NCI-H1048 (cell line): ENCODE data around the gene BARD1.
A peak's percentile ranks its signal among the peaks of the same experiment; 100 is the strongest.
"Not testable (repeated sequence)": the region's sequence is repeated elsewhere in the genome, so short reads cannot be mapped to it uniquely, and the experiment has no call there.

Experiments
- DNase-seq: peaks from one replicate; lab custom pipeline; 2025; lab: John Stamatoyannopoulos, UW

BARD1 gene

GRCh38 chr2:214808981-214809750, at the start of gene BARD1:
Gene BARD1, minus strand, starts transcription at chr2:214809683. Its CDS starts 114 bp downstream, at chr2:214809569.
- DNase-seq = no peak

- DNase-seq = no peak
Measured at GRCh38 chr2:214856137-214856536, 46.7 kb upstream of the BARD1 start.

DNA sequence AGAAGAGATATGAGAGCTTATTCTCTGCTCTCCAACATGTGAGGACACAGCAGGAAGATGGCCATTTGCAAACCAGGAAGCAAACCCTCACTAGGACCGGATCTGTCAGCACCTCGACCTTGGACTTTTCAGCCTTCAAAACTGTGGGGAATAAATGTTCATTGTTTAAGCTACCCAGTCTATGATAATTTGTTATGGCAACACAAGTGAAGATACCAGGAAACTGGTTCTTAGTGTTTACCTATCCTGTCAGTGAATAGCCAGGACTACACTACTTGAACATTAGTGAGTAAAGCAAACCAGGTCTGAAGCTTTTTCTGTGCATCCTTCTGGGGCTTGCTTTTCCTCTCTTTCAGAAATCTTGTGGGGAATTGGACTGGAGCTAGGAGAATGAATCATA, 44.4 kb upstream of the BARD1 start:
- no peak for DNase-seq

DNA sequence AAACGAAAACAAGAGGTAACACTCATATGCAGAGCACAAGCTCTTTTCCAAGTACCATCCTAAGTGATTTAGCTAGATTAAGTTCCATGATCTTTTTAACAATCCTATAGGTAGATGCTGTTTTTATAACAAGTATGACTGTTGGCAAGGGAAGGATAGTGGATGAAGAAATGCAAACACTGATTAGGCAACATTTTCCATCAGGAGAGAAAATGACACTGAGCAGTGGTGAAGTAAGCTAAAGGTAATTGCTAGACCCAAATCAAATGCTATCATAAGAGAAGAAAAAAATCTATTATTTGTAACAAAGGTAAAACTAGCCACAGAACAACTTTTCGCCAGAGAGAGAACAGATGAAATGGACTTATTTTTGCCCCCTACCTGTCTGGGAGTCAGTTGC, 34.3 kb upstream of the BARD1 start:
- DNase-seq = no peak

DNA sequence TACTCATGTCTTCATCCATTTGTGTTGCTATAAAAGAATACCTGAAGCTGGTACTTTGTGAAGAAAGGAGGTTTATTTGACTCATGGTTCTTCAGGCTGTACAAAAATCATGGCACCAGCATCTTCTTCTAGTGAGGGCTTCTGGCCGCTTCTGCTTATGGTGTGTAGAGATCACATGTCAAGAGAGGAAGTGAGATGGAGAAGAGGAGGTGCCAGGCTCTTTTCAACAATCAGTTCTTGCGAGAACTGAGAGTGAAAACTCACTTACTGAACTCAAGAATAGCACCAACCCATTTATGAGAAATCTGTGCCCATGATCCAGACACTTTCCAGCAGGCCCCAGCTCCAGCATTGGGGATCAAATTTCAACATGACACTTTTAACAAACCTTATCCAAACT, 30.0 kb upstream of the BARD1 start:
- DNase-seq = no peak

- DNase-seq = no peak
Measured at GRCh38 chr2:214837466-214837865, 28.0 kb upstream of the BARD1 start.

GRCh38 chr2:214836568-214836967, 27.1 kb upstream of the BARD1 start:
- DNase-seq = no peak

- DNase-seq = no peak
Measured at GRCh38 chr2:214830794-214831346, 21.4 kb upstream of the BARD1 start.

- DNase-seq = no peak
Measured at GRCh38 chr2:214816008-214816533, 6.6 kb upstream of the BARD1 start.

- no peak for DNase-seq
Measured at GRCh38 chr2:214810671-214811070, 1.2 kb upstream of the BARD1 start.

- DNase-seq = peak; percentile 99
Measured at GRCh38 chr2:214809751-214810564, 475 bp upstream of the BARD1 start.

GRCh38 chr2:214807653-214808052, 1.8 kb downstream of the BARD1 start:
- no peak for DNase-seq

- DNase-seq = no peak
Measured at GRCh38 chr2:214801768-214802397, 7.6 kb downstream of the BARD1 start.

DNA sequence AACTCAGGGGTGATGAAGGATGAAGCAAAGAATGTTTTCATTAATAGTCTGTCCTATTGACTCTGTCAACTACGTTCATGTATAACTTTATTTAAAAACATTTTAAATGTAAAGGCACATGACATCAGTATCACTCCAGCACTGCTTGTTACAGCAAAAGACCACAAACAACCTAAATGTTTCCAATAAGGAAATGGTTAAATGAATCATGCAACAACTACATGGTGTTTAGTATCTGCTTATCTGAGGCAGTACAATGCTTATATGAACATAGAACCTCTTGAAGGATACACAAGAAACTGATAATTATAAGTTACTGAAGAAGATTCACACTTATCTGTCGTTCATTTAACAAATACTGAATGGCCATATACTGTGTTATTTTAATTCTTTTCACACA, 8.4 kb downstream of the BARD1 start:
- no peak for DNase-seq

DNA sequence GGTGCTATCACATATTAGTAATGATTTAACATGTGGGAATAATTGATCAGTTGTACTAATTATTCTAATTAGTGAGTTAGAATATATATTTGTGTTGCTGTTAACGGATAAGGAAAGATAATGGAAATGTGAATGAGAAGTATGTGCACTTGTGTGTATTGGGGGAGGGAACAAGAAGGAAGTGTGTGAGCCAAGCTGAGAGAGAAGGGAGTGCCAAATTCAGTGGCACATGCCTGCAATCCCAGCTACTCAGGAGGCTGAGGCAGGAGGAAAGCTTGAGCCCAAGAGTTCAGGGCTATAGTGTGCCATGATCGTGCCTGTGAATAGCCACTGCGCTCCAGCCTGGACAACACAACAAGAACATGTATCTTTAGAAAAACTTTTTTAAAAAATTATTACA, 9.3 kb downstream of the BARD1 start:
- DNase-seq = no peak

- DNase-seq = no peak
Measured at GRCh38 chr2:214796911-214797310, 12.6 kb downstream of the BARD1 start.

DNA sequence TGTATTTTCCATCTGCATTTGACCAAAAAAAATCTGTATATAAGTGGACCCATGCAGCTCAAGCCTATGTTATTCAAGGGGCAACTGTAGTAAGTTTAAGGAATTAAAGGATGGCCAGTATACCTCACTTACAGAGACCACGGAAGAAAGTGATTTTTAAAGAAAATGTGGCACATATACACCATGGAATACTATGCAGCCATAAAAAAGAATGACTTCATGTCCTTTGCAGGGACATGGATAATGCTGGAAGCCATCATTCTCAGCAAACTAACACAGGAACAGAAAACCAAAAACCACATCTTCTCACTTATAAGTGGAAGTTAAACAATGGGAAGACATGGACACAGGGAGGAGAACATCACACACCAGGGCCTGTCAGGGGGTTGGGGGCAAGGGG, 26.3 kb downstream of the BARD1 start:
- DNase-seq = not testable (repeated sequence)

- no peak for DNase-seq
Measured at GRCh38 chr2:214782671-214783070, 26.8 kb downstream of the BARD1 start.

GRCh38 chr2:214781226-214781625, 28.3 kb downstream of the BARD1 start:
- no peak for DNase-seq

- no peak for DNase-seq
Measured at GRCh38 chr2:214775971-214776370, 33.5 kb downstream of the BARD1 start.

GRCh38 chr2:214774108-214774507, 35.4 kb downstream of the BARD1 start:
- DNase-seq = no peak

DNA sequence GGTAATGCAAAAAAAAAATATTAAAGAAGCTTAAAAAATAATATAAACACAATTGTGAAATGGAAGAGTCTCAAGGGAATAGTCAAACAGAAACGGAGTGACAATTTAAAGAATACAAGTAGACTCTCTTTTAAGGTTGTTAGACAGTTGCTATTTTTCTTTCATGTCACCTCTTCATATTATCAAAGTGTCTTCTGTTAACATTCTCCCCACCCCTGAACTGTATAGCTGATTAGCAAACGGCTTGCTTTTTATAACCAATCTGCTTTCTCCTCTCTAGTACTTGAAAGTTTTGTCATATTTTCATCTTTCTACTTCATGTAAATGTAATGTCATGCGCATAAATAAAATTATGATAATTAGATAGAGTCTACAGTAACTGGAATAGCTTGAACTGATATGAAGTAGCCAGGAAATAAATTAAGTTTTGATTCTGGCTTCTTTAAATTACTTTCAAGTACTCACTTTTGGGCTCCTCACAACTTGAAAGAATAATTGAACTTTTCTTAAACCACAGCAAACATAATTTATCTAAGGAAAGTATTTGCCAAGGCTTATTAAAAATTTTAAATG, 37.0 kb downstream of the BARD1 start:
- DNase-seq = no peak
